ENCODE measurements around the gene CLASP1.
"Not testable (repeated sequence)": the region's sequence is repeated elsewhere in the genome, so short reads cannot be mapped to it uniquely, and the experiment has no call there.

CLASP1 gene

DNA sequence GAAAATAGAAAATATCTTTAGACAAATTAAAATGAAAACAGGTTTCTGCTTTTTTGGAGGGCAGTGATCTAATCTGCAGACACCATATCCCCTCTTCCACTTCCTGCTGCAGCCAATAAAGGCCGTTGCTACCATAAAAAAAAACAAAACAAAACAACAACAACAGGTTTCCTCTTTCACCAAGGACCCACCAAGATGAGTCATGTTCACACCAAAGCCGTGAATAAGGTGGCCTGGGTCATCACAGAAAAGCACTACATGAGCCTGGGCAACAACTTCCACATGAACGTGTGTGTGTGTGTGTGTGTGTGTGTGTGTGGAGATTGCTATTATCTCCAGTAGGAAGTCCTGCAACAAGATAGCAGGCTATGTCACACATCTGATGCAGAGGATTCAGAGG, 339.5 kb downstream of the CLASP1 start:
- in situ Hi-C loops (cut with MboI; ENCODE audit: low pct_unique_long_range_greater_than_20kb, low sequenced_read_pairs, unreplicated experiment): no loop called here
- TF ChIP-seq, protein P1, sequence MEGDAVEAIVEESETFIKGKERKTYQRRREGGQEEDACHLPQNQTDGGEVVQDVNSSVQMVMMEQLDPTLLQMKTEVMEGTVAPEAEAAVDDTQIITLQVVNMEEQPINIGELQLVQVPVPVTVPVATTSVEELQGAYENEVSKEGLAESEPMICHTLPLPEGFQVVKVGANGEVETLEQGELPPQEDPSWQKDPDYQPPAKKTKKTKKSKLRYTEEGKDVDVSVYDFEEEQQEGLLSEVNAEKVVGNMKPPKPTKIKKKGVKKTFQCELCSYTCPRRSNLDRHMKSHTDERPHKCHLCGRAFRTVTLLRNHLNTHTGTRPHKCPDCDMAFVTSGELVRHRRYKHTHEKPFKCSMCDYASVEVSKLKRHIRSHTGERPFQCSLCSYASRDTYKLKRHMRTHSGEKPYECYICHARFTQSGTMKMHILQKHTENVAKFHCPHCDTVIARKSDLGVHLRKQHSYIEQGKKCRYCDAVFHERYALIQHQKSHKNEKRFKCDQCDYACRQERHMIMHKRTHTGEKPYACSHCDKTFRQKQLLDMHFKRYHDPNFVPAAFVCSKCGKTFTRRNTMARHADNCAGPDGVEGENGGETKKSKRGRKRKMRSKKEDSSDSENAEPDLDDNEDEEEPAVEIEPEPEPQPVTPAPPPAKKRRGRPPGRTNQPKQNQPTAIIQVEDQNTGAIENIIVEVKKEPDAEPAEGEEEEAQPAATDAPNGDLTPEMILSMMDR (IDR thresholded peaks at IDR 0.05; ENCODE audit: extremely low read depth, insufficient read depth, missing control alignments): no peak
- DNase-seq (ENCODE audit: low spot score): no peak

DNA sequence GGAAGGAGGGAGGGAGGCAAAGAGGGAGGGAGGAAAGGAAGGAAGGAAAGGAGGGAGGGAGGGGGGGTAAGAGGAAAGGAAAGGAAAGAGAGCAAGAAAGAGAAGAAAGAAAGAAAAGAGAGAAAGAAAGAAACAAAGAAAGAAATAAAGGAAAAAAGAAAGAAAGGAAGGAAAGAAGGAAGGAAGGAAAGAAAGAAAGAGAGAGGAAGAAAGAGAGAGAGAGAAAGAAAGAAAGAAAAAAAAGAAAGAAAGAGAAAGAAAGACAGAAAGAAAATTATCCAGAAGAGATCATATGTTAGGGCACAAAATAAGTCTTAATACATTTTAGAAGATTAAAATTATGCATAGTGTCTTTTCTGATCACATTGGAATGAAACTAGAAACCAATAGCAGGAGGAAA, 339.9 kb downstream of the CLASP1 start:
- in situ Hi-C loops (cut with MboI; ENCODE audit: low pct_unique_long_range_greater_than_20kb, low sequenced_read_pairs, unreplicated experiment): no loop called here

DNA sequence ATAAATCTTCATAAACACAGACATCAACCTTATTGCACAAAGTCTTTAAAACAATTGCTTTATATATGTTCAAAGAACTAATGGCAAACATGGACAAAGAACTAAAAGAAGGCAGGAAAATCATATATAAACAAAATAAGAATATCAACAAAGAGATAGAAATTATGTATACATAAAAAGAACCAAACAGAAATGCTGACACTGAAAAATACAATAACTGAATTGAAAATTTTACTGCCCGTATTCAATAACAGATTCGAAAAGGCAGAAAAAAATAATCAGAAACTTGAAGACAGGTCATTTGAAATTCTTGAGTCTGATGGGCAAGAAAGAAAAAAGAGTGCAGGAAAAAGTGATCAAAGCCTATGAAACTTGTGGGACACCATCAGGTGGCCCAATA, 342.2 kb downstream of the CLASP1 start:
- in situ Hi-C loops (cut with MboI; ENCODE audit: low pct_unique_long_range_greater_than_20kb, low sequenced_read_pairs, unreplicated experiment): no loop called here
- DNase-seq (ENCODE audit: low spot score): no peak
- TF ChIP-seq, protein P1 (IDR thresholded peaks at IDR 0.05; ENCODE audit: extremely low read depth, insufficient read depth, missing control alignments): no peak

More for the DNA sequence above, 339.9 kb downstream of the CLASP1 start:
- DNase-seq (ENCODE audit: low spot score): no peak
- TF ChIP-seq, protein P1 (IDR thresholded peaks at IDR 0.05; ENCODE audit: extremely low read depth, insufficient read depth, missing control alignments): no peak

DNA sequence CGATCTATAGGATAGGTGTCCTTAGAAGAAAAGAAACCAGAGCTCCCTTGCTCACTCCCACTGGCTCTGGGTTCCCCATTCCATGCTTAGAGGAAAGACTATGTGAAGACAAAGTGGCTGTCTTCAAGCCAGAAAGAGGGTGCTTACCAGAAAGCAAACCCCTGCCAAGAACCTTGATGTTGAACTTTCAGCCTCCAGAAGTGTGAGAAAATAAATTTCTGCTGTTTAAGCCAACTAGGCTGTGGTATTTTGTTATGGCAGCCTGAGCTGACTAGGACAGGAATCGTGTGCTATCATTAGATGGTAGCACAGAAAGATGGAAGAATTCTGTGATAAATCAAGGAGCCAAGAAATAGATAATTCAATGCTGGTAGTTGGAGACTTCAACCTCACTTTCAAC, 344.3 kb downstream of the CLASP1 start:
- in situ Hi-C loops (cut with MboI; ENCODE audit: low pct_unique_long_range_greater_than_20kb, low sequenced_read_pairs, unreplicated experiment): no loop called here
- no peak for DNase-seq (ENCODE audit: low spot score)
- TF ChIP-seq, protein P1 (IDR thresholded peaks at IDR 0.05; ENCODE audit: extremely low read depth, insufficient read depth, missing control alignments): no peak

DNA sequence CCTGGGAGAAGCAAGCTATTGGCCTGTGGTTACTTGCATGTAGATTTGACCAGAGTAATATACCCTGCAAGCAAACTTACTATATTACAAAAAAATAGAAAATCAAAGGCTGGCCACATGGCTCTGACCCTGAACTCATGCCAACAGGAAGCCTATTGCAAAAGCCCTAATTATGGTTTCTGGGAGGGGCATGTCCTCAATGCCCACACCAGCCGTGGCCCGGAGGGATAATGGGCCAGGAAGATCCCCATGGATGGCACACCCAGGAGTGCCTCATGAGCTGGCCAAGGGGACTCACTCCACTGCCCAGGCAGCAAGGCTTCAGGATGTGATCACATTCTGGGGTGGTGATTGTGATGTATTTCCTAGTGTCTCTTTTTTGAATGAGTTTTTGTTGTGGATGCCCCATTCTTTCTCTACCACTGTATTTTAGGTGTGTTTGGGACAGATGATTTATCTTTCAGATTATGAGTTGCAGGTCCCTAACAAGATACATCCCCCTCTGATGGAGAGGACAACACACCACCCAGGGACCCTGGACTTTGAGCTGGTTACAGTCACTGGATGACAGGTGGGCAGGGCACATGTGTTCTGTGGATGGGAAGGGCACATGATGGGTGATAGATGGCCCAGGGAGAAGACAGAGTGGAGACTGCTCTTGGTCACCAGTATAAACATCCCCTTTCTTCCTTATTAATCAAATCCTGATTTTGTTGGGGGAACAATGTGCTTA, 345.6 kb downstream of the CLASP1 start:
- DNase-seq (ENCODE audit: low spot score): no peak
- in situ Hi-C loops (cut with MboI; ENCODE audit: low pct_unique_long_range_greater_than_20kb, low sequenced_read_pairs, unreplicated experiment): no loop called here
- TF ChIP-seq, protein P1 (IDR thresholded peaks at IDR 0.05; ENCODE audit: extremely low read depth, insufficient read depth, missing control alignments): no peak

DNA sequence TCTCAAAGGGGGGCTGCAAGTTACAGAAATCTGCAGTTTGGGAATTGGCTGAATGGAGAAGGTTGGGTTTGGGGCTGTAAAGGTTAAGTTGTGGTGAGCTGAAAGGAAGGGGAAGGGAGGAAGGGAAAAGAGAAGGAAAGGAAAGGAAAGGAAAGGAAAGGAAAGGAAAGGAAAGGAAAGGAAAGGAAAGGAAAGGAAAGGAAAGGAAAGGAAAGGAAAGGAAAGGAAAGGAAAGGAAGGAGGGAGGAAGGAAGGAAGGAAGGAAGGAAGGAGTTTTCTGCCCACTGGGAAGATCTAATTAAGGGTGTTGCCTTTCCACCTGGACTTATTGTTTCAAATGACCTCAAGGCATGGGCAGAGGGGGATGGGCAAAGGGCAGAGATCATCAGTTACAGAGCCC, 348.1 kb downstream of the CLASP1 start:
- in situ Hi-C loops (cut with MboI; ENCODE audit: low pct_unique_long_range_greater_than_20kb, low sequenced_read_pairs, unreplicated experiment); DNase-seq (ENCODE audit: low spot score): not testable (repeated sequence)

DNA sequence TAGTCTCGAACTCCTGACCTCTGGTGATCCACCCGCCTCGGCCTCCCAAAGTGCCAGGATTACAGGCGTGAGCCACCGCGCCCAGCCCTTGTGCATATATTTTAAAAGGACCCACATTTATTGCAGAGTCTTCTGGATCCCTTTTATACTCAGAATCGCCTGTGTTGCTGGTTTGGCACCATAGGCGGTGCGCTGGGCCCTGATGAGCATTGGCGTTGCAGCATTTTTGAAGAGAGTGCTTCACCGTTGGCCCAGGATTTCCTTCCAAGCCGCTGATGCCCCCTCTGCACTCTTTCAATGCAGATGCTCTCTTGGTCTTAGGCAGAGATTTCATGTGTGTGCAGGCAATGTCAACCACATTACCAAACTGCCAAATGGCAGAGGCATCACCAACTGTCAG, 350.8 kb downstream of the CLASP1 start:
- no peak for DNase-seq (ENCODE audit: low spot score)
- in situ Hi-C loops (cut with MboI; ENCODE audit: low pct_unique_long_range_greater_than_20kb, low sequenced_read_pairs, unreplicated experiment): no loop called here
- TF ChIP-seq, protein P1 (IDR thresholded peaks at IDR 0.05; ENCODE audit: extremely low read depth, insufficient read depth, missing control alignments): no peak

DNA sequence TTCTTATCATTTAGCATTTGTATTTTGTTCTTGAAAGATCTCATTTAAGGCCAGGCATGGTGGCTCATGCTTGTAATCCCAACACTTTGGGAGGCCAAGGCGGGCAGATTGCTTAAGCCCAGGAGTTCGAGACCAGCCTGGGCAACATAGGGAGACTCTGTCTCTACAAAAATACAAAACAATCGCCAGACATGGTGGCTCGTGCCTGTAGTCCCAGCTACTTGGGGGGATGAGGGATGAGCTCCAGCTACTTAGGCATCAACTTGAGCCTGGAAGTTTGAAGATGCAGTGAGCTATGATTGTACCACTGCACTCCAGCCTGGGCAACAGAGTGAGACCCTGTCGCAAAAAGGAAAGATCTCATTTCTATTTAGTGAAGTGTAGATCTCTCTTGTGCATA, 351.4 kb downstream of the CLASP1 start:
- in situ Hi-C loops (cut with MboI; ENCODE audit: low pct_unique_long_range_greater_than_20kb, low sequenced_read_pairs, unreplicated experiment); DNase-seq (ENCODE audit: low spot score): not testable (repeated sequence)
